Astrocyte (in vitro differentiated cells and primary cell): Measurements from ENCODE around the gene GPATCH2L. TPM values are rescaled to one million over a fixed set of nuclear protein-coding genes. Genes with fewer than 3 reads are reported as not detected.

ENCODE experiments used
- DNase-seq: peaks from one replicate; pipeline ENCODE4 v3.0.0-alpha.2; 2010; ENCODE audit warnings: low read depth
- FAIRE-seq: peaks from 2 replicates; lab custom pipeline; 2011; peaks lifted over from hg19 to GRCh38; lab: Jason Lieb, UNC
- H2AFZ ChIP-seq: 2 replicates; pipeline ENCODE4 v1.6.0; 2012; ENCODE audit warnings: low read depth, low read length, inconsistent platforms
- H3K27ac ChIP-seq: 2 replicates; pipeline ENCODE4 v1.5.1; 2011; ENCODE audit warnings: low read depth, low read length, inconsistent platforms
- H3K27me3 ChIP-seq: 2 replicates; pipeline ENCODE4 v1.6.0; 2011; ENCODE audit warnings: low read length, inconsistent platforms; ENCODE audit not compliant: insufficient read depth
- H3K36me3 ChIP-seq: 2 replicates; pipeline ENCODE4 v1.5.1; 2011; ENCODE audit warnings: low read length, inconsistent platforms; ENCODE audit not compliant: insufficient read depth
- H3K4me1 ChIP-seq: 2 replicates; pipeline ENCODE4 v1.5.1; 2011; ENCODE audit warnings: low read length, inconsistent platforms; ENCODE audit not compliant: insufficient read depth
- H3K4me2 ChIP-seq: 2 replicates; pipeline ENCODE4 v1.6.0; 2012; ENCODE audit warnings: low read length, inconsistent platforms
- H3K4me3 ChIP-seq: 2 replicates; pipeline ENCODE4 v1.5.1; 2011; ENCODE audit warnings: low read depth, mild to moderate bottlenecking, low read length, inconsistent platforms; ENCODE audit not compliant: insufficient read depth
- H3K79me2 ChIP-seq: 2 replicates; pipeline ENCODE4 v1.6.0; 2012; ENCODE audit warnings: mild to moderate bottlenecking, low read length, inconsistent platforms; ENCODE audit not compliant: insufficient read depth
- H3K9ac ChIP-seq: 2 replicates; pipeline ENCODE4 v1.6.0; 2012; ENCODE audit warnings: mild to moderate bottlenecking, low read length, inconsistent platforms
- H3K9me3 ChIP-seq: 2 replicates; pipeline ENCODE4 v1.5.1; 2012; ENCODE audit warnings: low read depth, mild to moderate bottlenecking, low read length, inconsistent platforms; ENCODE audit not compliant: insufficient read depth
- H4K20me1 ChIP-seq: 2 replicates; pipeline ENCODE4 v1.6.0; 2012; ENCODE audit warnings: low read length, inconsistent platforms; ENCODE audit not compliant: insufficient read depth
- H3K27ac Mint-ChIP-seq: one replicate; pipeline ENCODE4 v1.8.0; 2021; ENCODE audit warnings: mild to moderate bottlenecking, mixed read lengths; ENCODE audit not compliant: unreplicated experiment
- H3K27me3 Mint-ChIP-seq: one replicate; pipeline ENCODE4 v1.8.0; 2021; ENCODE audit warnings: low read depth, mixed read lengths; ENCODE audit not compliant: unreplicated experiment
- H3K36me3 Mint-ChIP-seq: one replicate; pipeline ENCODE4 v1.8.0; 2021; ENCODE audit warnings: low read depth, mixed read lengths; ENCODE audit not compliant: unreplicated experiment
- H3K4me1 Mint-ChIP-seq: one replicate; pipeline ENCODE4 v1.8.0; 2021; ENCODE audit warnings: low read depth, mixed read lengths; ENCODE audit not compliant: unreplicated experiment
- H3K4me3 Mint-ChIP-seq: one replicate; pipeline ENCODE4 v1.8.0; 2021; ENCODE audit warnings: mild to moderate bottlenecking, moderate library complexity, mixed read lengths; ENCODE audit not compliant: unreplicated experiment
- H3K9me3 Mint-ChIP-seq: one replicate; pipeline ENCODE4 v1.8.0; 2021; ENCODE audit warnings: mild to moderate bottlenecking, mixed read lengths; ENCODE audit not compliant: unreplicated experiment
- EZH2 ChIP-seq: IDR thresholded peaks from 2 replicates; pipeline ENCODE4 v1.6.1; 2012; ENCODE audit warnings: mild to moderate bottlenecking, low read length, inconsistent platforms; ENCODE audit not compliant: insufficient read depth
- total RNA-seq: library from RNA; stranded (reverse); gene quantifications from 2 replicates; pipeline ENCODE4 v1.2.1, GENCODE V29; 2021
- TF ChIP-seq, protein P1 (sequence below): IDR thresholded peaks from 2 replicates; pipeline ENCODE4 v1.5.1; 2011; ENCODE audit warnings: low read depth, mild to moderate bottlenecking, inconsistent platforms, low read length, moderate library complexity; ENCODE audit not compliant: insufficient read depth

GPATCH2L gene
- total RNA-seq, 1 donor from 2014 or later: 60.8 TPM

DNA sequence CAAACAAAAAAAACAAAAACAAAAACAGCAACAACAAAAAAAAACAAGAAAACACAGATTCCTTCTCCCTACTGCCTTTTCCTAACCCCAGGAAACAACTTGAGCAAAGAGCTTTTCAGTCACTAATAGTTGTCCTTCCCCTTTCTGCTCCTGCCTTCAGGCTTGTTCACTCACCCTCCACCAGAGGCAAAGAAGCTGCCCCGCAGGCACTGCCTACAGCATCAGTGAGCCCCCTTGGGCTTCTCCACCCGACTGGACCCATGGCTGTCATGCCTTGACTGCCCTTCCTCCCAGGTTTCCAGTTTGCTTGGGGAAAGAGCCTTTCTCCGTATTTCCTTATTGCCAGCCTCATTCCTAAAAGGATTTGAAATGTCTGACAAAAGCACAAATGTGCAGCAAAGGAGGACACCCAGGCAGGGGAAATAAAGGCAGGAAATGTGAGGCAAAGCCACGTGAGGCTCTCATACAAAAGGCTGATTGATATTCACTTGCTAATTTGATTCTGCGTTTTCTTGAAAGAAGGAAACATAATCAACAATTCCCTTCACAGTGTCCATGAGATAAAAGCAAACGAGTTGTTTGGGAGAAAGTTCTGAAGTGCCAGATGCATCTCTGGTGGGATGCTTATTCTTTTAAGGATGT is 85.7 kb downstream of the GPATCH2L start:
- no peak for DNase-seq
- H2AFZ ChIP-seq: no peak overlapping the region
- H3K4me1 ChIP-seq: no peaks in the 10 kb centered on the region
- no peak overlapping the region for H3K27ac ChIP-seq
- H3K9me3 Mint-ChIP-seq: peaks cover 14% of the 10 kb centered on the region
- no peaks in the 10 kb centered on the region for H3K79me2 ChIP-seq
- no peak overlapping the region for H3K4me2 ChIP-seq
- H3K36me3 ChIP-seq: no peaks in the 10 kb centered on the region
- no peaks in the 10 kb centered on the region for H4K20me1 ChIP-seq
- no peaks in the 10 kb centered on the region for H3K4me1 Mint-ChIP-seq
- H3K27me3 ChIP-seq: no peaks in the 10 kb centered on the region
- no peak overlapping the region for H3K4me3 ChIP-seq
- H3K9ac ChIP-seq: no peak overlapping the region
- H3K4me3 Mint-ChIP-seq: no peak overlapping the region
- no peak overlapping the region for H3K27ac Mint-ChIP-seq
- H3K27me3 Mint-ChIP-seq: peaks cover 3% of the 10 kb centered on the region
- FAIRE-seq: no peak
- peaks cover 3% of the 10 kb centered on the region for H3K36me3 Mint-ChIP-seq
- TF ChIP-seq EZH2: no peak
- TF ChIP-seq, protein P1, sequence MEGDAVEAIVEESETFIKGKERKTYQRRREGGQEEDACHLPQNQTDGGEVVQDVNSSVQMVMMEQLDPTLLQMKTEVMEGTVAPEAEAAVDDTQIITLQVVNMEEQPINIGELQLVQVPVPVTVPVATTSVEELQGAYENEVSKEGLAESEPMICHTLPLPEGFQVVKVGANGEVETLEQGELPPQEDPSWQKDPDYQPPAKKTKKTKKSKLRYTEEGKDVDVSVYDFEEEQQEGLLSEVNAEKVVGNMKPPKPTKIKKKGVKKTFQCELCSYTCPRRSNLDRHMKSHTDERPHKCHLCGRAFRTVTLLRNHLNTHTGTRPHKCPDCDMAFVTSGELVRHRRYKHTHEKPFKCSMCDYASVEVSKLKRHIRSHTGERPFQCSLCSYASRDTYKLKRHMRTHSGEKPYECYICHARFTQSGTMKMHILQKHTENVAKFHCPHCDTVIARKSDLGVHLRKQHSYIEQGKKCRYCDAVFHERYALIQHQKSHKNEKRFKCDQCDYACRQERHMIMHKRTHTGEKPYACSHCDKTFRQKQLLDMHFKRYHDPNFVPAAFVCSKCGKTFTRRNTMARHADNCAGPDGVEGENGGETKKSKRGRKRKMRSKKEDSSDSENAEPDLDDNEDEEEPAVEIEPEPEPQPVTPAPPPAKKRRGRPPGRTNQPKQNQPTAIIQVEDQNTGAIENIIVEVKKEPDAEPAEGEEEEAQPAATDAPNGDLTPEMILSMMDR: no peak
- no peaks in the 10 kb centered on the region for H3K9me3 ChIP-seq

DNA sequence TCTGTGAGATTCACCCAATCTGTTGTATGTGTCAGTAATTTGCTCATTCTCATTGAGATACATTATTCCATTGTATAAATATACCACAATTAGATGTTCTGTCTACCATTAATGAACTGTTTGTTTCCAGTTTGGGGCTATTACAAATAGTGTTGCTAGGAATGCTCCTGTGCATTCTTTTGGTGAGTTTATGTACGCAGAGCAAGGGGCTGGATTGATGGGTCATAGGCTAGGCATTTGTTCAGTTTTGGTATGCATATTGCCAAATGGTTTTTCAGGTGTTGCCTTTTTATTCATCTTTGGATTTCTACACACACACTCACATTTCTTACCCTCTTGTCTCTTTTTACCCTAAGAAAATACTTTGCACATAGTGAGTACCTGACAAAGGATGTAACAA is 93.4 kb downstream of the GPATCH2L start:
- Mint-ChIP-seq H3K4me1 (no peaks in the 10 kb centered on the region), H3K27ac (no peak overlapping the region), H3K36me3 (peaks cover 4% of the 10 kb centered on the region), H3K27me3 (peaks cover 7% of the 10 kb centered on the region), H3K9me3 (peaks cover 5% of the 10 kb centered on the region), H3K4me3 (no peak overlapping the region)
- H3K4me2 ChIP-seq: no peak overlapping the region
- no peaks in the 10 kb centered on the region for H3K27me3 ChIP-seq
- H3K4me3 ChIP-seq: no peak overlapping the region
- TF ChIP-seq EZH2: no peak
- TF ChIP-seq, protein P1: no peak
- H3K4me1 ChIP-seq: no peaks in the 10 kb centered on the region
- H3K9ac ChIP-seq: no peak overlapping the region
- no peak overlapping the region for H3K27ac ChIP-seq
- no peaks in the 10 kb centered on the region for H4K20me1 ChIP-seq
- H3K9me3 ChIP-seq: no peaks in the 10 kb centered on the region
- peak; percentile 12 for DNase-seq
- FAIRE-seq: no peak
- no peaks in the 10 kb centered on the region for H3K36me3 ChIP-seq
- H2AFZ ChIP-seq: no peak overlapping the region
- H3K79me2 ChIP-seq: no peaks in the 10 kb centered on the region

DNA sequence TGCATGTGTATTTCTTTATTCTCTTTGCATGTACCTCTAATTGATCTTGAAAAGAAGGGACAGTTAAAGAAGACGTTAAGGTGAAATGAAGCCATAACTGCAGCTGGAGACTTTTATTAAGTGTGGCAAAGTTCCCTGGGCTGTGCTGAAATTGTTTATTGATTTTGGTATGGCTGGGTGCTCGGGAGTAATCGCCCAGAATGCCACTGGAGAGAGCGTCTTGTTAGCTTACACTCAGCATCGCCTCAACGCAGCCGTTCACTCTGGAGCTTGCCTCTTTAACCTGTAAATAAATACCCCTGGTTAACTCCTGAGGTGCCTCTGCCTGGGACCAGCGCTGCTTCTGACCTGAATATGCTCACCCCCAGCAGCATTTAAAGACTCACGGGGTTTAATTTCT is 98.6 kb downstream of the GPATCH2L start:
- Histone ChIP-seq H3K79me2 (no peaks in the 10 kb centered on the region), H3K4me3 (no peak overlapping the region), H3K27me3 (no peaks in the 10 kb centered on the region), H3K9ac (no peak overlapping the region), H3K4me2 (no peak overlapping the region), H3K36me3 (no peaks in the 10 kb centered on the region), H2AFZ (no peak overlapping the region), H3K9me3 (no peaks in the 10 kb centered on the region), H3K27ac (no peak overlapping the region), H3K4me1 (no peaks in the 10 kb centered on the region), H4K20me1 (no peaks in the 10 kb centered on the region)
- DNase-seq (no peak), FAIRE-seq (no peak)
- Mint-ChIP-seq H3K27me3 (peaks cover 26% of the 10 kb centered on the region), H3K9me3 (peaks cover 23% of the 10 kb centered on the region), H3K27ac (no peak overlapping the region), H3K4me1 (no peaks in the 10 kb centered on the region), H3K4me3 (no peak overlapping the region), H3K36me3 (no peaks in the 10 kb centered on the region)
- TF ChIP-seq, protein P1: no peak
- TF ChIP-seq EZH2: no peak
